ENCODE data around the gene KRTAP10-3.
"Not testable (repeated sequence)": the region's sequence is repeated elsewhere in the genome, so short reads cannot be mapped to it uniquely, and the experiment has no call there.

KRTAP10-3 gene, protein sequence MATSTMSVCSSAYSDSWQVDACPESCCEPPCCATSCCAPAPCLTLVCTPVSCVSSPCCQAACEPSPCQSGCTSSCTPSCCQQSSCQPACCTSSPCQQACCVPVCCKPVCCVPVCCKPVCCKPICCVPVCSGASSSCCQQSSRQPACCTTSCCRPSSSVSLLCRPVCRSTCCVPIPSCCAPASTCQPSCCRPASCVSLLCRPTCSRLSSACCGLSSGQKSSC

DNA sequence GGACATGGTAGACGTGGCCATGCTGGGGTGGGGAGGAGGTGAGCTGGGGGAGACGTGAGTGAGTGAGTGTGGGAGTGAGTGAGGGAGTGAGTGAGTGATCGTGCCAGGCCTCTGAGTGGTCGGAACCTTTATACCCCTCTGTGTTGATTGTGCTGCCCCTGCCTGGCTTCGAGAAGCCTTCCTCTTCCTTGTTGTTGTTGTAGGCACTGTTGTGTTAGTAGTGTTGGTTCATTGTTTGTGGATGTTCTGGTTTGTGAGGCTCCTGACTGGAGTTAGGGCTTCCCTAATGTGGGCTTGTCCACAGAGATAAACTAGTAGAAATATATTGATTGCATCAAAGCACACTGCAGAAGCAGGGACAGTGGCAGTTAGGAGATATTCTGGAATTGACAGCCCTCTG is at the start of gene KRTAP10-3:
Gene KRTAP10-3 (minus strand): TSS at position 101 of the 400 bp plus-strand sequence. CDS start 80 bp downstream, at position 21.
- DNase-seq (ENCODE audit: low read depth, low spot score), result no peak

DNA sequence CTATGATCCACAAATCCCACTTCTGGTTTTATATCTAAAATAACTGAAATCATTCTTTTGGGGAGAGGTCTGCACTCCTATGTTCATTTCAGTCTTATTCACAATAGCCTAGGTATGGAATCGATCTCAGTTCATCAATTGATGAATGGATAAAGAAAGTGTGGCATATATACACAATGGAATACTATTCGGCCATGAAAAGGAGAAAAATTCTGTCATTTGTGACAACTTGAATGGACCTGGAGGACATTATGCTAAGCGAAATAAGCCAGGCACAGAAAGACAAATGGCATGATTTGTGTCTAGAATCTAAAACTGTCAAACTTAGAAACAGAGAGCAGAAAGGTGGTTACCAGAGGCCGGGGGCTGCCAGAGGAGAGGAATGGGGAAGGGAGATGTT is 47.9 kb upstream of the KRTAP10-3 start:
- DNase-seq (ENCODE audit: low read depth, low spot score), result no peak

DNA sequence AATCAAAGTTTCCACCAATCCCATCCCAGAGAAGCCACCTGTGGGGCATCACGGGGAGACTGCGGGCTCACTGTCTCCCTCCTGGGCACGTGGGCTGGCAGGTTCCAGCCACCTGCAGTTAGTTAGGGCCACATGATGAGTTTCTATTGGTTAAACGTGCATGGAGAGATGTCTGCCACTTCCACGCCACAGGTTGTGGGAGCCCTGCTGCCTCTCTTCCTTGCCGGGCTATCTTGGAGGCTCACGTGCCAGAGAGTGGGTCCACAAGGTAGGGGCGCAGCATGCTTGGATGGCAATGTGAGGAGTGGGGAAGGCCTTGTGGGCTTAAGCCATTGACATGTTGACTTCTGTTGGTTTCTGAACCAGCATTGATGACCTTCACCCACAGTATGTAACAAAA is 45.3 kb upstream of the KRTAP10-3 start:
- DNase-seq (ENCODE audit: low read depth, low spot score), result no peak

DNA sequence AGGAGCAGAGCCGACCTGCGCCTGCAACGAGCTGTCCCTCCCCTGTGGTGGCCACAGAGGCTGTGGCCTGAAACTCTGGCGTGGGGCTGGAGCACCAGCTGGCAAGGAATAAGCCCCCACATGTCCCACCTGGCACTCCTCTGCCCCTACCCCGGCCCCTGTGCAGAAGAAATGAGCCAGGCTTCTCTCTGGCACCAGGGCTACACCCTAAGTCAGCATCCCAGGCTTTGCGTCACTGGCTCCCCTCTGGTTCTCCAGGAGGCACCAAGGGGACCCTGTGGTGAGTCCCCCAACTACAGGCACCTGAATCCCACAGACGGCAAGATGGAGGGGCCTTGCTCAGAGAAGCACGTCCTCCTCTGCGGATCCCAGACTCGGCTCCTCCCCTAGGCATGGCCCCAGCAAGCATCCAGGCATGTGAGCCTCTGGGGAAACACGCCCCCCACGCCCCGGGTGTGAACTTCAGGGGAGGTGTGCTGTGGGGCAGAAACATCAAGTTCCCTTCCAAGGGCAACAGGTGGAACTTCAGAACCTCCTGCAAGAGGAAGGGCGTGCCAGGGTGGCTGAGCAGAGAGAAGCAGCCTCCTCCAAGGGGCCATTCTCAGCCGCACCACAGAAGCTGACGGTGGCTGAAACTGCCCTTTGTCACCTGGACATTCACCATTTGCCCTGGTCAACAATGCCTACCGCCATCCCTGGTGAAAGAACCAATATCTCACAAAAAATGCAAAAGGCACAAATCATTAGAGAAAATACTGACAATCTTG is 44.7 kb upstream of the KRTAP10-3 start:
- DNase-seq (ENCODE audit: low read depth, low spot score), result no peak

DNA sequence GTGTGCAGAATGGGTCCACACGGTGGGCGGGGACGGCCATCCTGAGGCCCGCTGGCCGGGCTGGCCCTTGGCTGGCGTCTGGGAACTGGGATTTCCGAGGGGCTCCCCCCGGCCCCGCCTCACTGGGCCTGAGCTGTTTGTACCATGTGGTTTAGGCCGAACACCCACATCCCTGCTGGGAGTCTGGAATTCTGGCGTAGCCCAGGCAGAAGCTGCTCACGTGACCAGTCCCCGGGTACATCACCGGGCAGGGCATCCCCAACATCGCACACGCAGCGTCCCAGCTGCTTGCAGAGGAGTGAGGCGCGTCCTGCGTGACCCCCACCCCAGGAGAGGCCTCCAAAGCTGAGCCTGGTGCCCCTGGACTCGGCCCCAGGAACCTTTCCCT is 43.9 kb upstream of the KRTAP10-3 start:
- no peak for DNase-seq (ENCODE audit: low read depth, low spot score)

DNA sequence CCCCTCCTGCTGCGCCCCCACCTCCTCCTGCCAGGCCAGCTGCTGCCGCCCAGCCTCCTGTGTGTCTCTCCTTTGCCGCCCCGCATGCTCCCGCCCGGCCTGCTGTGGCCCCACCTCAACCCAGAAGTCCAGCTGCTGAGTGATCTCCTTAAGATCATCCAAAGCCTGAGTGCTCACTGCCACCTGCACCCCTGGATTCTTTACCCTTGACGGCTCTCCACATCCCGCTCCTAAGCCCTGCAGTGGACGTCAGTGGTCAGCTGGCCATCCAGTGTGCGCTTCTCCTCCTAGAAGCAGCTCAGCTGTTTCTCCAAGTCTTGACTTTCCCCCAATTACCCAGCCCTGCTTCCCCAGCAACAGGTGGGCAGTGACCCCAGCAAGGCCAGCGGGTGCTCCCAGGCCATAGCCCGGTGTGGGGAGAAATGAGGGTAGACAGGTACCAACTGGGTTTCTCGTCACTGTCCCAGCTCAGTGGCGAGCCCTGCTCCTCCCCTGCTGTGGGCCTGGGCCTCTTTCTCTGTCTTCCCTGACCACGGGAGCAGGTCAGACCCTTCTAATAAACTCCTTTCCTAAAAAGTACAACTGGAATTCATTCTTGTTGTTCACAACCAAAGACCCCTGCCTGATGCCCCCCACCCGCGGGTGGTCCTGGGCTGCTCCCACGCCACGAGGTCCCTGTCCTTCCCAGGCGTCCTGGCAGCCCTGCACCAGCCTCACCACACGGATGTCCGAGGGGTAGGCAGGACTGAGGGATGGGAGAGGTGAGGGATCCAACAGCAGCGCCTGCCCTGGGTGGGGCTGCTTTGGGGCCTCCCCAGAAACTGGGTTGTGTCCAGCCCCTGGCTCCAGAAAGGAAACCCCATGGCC is 43.2 kb upstream of the KRTAP10-3 start:
- DNase-seq (ENCODE audit: low read depth, low spot score), result no peak

DNA sequence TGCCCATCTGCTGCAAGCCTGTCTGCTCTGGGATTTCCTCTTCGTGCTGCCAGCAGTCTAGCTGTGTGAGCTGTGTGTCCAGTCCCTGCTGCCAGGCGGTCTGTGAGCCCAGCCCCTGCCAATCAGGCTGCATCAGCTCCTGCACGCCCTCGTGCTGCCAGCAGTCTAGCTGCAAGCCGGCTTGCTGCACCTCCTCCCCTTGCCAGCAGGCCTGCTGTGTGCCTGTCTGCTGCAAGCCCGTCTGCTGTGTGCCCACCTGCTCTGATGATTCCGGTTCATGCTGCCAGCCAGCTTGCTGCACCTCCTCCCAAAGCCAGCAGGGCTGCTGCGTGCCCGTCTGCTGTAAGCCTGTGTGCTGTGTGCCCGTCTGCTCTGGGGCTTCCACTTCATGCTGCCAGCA is 42.5 kb upstream of the KRTAP10-3 start:
- DNase-seq (ENCODE audit: low read depth, low spot score), result not testable (repeated sequence)

DNA sequence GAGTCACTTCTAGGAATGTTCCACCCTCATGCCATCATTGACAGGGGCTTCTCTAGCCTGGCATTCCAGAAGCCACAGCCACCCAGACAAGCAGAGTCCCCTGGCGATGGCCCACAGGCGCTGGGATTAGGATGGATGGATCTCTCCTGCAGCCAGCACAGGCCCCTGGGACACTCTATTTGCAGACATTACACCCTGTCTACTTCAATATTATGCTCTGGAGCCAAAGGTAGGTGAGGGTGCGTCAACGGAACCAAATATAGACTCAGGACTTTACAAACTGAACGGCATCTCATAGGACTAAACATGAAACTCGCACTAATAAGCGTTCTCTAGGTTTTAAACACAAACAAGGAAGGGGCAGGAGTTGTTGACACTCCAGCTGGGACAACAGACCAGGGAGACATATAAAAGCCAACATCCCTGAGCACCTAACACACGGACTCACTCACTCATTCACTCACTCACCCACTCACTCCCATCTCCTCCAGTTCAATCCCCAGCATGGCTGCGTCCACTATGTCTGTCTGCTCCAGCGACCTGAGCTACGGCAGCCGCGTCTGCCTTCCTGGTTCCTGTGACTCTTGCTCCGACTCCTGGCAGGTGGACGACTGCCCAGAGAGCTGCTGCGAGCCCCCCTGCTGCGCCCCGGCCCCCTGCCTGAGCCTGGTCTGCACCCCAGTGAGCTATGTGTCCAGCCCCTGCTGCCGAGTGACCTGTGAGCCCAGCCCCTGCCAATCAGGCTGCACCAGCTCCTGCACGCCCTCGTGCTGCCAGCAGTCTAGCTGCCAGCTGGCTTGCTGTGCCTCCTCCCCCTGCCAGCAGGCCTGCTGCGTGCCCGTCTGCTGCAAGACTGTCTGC is 41.8 kb upstream of the KRTAP10-3 start, which contains the start of gene KRTAP10-7:
Gene KRTAP10-7 (plus strand): TSS at position 480 of the 861 bp plus-strand sequence. CDS start 25 bp downstream, at position 505.
- DNase-seq (ENCODE audit: low read depth, low spot score), result not testable (repeated sequence)

DNA sequence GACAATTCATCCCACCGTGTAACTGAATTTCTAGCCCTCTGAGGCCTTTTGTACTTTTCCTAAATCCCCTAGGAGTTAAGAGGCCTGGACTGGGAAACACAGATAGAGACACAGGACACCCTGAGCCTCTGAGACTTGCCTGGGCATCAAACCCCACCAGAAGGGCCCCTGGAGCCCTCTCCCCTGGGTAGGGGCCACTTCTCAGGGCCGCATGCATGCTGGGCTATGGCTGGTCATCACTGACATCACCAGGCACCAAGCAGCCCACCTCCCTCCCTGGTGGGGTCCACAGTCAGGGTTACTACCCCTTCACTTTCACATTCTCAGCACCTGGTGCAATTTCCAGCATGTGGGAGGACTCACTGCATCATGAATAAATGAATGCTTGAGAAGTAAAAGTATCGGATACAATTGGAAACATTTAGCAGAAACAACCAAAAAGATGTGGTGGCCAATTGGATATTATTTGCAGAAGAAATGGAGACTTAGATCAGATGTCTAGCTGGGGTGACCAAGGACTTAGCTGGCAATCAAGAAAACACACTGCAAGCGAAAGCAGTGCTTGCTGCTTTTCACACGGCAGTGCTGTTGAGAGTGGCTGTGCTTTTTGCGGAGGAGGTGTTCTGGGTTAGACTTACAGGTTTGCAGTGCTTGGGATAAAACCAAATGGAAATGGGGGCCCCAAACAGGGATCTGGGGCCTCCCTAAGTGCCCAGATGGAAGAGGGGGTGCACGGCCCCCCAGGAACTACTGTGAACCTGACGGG is 40.9 kb upstream of the KRTAP10-3 start:
- no peak for DNase-seq (ENCODE audit: low read depth, low spot score)

DNA sequence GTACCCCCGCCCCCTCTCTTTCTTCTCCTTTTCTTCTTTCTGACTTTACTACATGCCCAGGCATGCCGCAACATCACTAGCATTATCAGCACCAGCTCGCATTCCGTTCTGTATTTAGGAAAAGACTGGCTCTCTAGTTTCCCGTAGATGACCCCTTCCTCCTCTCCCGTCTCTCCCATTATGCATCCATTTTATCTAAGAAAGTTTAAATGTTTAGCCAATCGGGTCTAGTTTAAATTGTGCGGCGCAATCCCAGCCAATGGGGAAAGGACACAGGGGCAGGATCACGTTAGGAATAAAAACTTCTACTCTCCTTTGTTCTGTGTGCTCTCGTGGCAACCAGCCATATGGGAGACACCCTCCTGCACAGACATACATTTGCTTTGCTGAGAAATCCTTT is 39.5 kb upstream of the KRTAP10-3 start:
- no peak for DNase-seq (ENCODE audit: low read depth, low spot score)

DNA sequence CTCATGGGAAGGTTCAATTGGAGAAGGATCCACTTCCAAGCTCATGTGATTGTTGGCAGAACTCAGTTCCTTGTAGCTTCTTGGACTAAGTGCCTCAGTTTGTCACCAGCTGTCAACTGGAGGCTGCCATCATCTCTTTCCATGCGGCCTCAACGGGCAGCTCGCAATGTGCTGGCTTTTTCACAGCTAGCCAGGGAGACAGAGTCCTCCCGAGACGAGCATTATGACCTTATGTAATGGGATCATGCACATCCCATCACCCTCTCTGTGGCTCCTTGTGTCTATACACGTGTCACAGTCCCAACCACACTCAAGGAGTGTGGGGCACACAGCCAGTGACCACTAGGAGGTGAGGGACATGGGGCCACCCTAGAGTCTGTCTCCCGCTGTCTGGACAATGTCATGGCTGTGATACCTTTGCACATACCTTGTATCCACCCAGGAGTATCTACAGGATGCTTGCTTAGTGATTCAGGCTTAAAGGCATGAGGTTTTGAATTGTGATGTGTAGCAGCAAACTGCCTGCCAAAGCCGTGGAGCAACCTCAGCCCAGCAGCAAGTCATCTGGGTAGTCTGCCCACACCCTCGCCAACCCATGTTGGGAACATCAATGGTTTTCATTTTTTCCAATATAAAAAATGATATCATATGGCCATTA is 37.6 kb upstream of the KRTAP10-3 start:
- DNase-seq (ENCODE audit: low read depth, low spot score), result no peak

DNA sequence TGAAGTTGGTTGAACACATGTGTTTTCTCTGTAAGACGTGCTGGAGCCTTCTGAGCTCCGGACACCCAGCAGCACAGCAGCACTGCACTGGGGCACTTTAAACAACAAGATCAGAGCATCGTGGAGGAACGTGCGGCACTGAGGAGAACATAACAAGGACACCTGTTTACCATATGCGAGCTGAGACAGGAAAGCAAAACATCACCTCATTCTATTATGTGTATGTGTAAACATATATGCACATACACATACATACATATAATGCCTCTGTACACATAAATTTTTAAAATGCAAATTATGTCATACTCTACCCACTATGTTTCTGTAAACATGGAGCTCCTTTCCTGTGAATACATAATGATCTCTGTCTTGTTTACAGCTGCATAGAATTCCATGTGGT is 36.9 kb upstream of the KRTAP10-3 start:
- DNase-seq (ENCODE audit: low read depth, low spot score), result no peak

DNA sequence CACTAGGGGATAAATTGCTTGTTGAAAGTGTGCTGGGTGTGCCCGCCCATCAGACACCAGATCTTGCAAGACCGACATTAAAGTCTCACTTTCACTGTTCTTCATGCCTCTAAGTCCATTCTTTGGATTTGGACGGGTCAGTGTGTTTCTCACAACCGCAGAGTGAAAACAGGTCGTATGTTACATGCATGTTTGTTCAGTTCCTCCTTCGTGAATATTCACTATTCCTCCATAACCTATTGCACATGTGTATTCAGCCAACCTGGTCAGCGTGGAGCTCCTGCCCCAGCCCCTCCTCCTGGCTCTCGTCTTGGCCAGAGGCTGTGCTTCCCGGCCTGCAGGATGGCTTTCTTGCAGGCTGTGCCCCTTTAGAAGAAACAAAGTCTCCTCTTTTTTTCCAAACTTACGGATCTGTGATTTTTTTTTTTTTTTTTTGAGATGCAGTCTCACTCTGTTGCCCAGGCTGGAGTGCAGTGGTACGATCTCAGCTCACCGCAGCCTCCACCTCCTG is 35.9 kb upstream of the KRTAP10-3 start:
- no peak for DNase-seq (ENCODE audit: low read depth, low spot score)

DNA sequence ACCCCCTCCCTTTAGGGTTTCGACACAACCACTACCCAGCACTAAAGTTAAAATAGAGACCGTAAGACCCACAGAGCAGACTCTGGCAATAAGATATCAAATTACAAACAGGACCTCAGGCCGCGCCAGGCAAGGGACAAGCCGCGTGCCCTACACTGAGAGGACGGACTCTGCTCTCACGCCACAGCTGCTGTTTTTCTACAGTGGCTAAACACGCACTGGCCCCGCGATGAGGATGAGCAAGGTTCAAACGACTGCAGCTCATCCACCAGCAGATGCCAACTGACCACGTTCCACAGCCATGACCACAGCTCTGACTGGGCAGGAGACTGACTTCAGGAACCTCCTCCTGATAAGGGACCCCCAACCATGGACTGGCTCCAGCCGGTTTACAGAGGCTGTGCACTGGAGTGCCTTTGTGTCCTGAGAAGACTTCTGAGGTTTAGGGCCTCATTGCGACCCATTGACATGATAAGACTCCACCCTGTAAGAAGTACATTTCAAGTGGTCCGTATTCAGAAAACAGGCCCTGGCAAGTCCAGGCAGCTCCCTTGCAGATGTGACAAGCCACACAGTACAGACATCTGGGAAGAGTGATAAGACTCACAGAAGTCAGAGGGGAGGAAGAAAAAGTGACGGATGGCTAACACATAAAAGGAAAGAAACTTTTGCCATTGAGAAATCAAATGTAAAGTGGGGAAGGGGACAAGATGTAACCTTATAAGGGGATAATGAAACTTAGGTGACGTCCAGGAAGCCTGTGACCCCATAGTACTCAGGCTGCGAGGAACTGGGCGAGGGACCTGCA is 35.2 kb upstream of the KRTAP10-3 start:
- no peak for DNase-seq (ENCODE audit: low read depth, low spot score)

DNA sequence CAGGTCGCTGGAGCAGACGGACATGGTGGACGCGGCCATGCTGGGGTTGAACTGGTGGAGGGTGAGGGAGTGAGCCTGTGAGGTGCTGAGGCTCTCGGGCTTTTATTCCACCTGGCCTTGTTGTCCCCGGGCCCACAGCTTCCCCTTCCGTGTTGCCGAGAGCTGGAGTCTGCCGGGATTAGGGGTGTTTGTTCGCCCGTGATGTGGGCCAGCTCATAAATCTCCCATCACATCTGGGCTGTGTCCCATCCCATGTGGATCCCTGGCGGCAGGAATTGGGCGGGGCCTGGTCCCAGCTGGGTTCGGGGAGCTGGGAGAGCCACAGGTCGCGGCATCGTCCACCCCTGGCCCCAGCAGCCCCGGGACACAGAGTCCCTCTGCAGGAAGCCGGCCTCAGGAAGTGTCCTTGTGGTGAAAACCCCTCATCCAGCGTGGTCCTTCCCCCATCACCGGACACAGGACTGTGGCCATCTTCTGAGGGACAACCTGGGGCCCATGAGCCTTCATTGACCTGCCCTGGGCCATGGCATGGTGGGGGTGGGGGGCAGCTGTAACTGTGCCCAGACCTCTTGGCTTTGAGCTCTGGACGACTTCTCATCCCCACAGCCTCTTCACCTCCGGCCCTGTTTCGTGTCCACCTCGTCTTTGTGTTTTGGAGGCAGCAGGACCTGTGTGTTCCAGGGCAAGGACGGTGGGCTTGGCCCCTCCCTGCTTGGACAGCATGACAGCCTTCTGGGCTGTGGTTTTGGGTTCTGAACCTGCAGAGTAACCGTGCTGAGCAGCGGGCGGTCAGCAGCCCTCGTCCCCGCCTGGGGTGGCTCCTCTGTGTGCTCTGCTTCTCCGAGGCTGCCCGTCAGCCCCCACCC is 34.1 kb upstream of the KRTAP10-3 start, which contains the start of gene KRTAP10-6:
Gene KRTAP10-6 (minus strand): TSS at position 60 of the 866 bp plus-strand sequence. CDS start 21 bp downstream, at position 39.
- no peak for DNase-seq (ENCODE audit: low read depth, low spot score)

DNA sequence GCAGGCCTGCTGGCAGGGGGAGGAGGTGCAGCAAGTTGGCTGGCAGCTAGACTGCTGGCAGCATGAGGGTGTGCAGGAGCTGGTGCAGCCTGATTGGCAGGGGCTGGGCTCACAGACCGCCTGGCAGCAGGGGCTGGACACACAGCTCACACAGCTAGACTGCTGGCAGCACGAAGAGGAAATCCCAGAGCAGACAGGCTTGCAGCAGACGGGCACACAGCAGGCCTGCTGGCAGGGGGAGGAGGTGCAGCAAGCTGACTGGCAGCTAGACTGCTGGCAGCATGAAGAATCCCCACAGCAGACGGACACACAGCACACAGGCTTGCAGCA is 33.2 kb upstream of the KRTAP10-3 start:
- not testable (repeated sequence) for DNase-seq (ENCODE audit: low read depth, low spot score)

DNA sequence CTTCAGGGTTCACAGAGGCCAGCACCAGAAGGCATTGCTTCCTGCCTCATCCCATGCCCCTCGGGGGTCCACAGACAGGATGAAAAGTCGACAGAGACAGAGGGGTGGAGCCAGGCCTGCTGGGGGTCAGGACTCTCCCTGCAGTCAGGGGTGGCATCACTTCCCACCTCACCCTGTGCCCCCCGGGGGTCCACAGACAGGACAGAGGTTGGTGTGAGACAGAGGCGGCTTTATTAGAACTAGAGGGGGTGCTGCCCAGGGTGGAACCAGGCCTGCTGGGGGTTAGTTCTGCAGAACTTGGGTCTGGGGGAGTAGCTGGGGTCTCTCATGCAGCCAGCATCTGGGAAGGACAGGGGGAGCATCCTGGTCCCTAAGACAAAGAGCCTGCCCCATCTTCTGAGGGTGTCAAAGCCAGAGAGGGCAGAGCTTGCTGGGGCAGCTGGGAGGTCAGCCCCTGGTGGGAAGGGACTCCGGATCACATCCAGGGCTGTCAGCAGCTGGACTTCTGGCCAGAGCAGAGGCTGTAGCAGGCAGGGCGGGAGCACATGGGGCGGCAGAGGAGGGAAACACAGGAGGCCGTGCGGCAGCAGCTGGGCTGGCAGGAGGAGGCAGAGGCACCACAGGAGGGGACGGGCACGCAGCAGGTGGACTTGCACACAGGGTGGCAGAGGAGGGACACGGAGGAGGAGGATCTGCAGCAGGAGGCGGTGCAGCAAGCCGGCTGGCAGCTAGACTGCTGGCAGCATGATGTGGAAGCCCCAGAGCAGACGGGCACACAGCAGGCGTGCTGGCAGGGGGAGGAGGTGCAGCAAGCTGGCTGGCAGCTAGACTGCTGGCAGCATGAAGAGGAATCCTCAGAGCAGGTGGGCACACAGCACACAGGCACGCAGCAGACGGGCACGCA is 32.6 kb upstream of the KRTAP10-3 start:
- not testable (repeated sequence) for DNase-seq (ENCODE audit: low read depth, low spot score)
